Type B pancreatic cell (in vitro differentiated cells): Measurements from ENCODE around the gene UCN2. TPM values are rescaled to one million over a fixed set of nuclear protein-coding genes. Genes with fewer than 3 reads are reported as not detected.

Experiments
- DNase-seq: peaks from one replicate; pipeline ENCODE4 v3.0.0; 2021; ENCODE audit warnings: mixed read lengths; ENCODE audit not compliant: unreplicated experiment; ENCODE audit errors: extremely low spot score
- H3K27ac Mint-ChIP-seq: 2 replicates; pipeline ENCODE4 v1.8.0; 2021; ENCODE audit warnings: mild to moderate bottlenecking, mixed read lengths
- H3K27me3 Mint-ChIP-seq: 2 replicates; pipeline ENCODE4 v1.8.0; 2021; ENCODE audit warnings: mixed read lengths
- H3K36me3 Mint-ChIP-seq: 2 replicates; pipeline ENCODE4 v1.8.0; 2021; ENCODE audit warnings: mixed read lengths
- H3K4me1 Mint-ChIP-seq: one replicate; pipeline ENCODE4 v1.8.0; 2021; ENCODE audit warnings: mixed read lengths; ENCODE audit not compliant: unreplicated experiment
- H3K4me3 Mint-ChIP-seq: 2 replicates; pipeline ENCODE4 v1.8.0; 2021; ENCODE audit warnings: mild to moderate bottlenecking, mixed read lengths
- H3K9me3 Mint-ChIP-seq: 2 replicates; pipeline ENCODE4 v1.8.0; 2021; ENCODE audit warnings: mixed read lengths
- CTCF ChIP-seq: fragments of 200-600 bp; sonication (generic); conservative IDR thresholded peaks from 2 replicates; pipeline ENCODE4 v1.5.0; 2021; ENCODE audit warnings: antibody characterized with exemption, mild to moderate bottlenecking
- total RNA-seq: library from RNA; stranded (reverse); gene quantifications from 2 replicates; pipeline ENCODE4 v1.2.1, GENCODE V29; 2021; ENCODE audit warnings: low replicate concordance

Gene UCN2
- total RNA-seq, 1 donor from 2014 or later = 0.72 TPM

- TF ChIP-seq CTCF = no peak
- Mint-ChIP-seq H3K27ac (no peak overlapping the region), H3K27me3 (no peaks in the 10 kb centered on the region), H3K4me3 (no peak overlapping the region), H3K4me1 (peaks cover 12% of the 10 kb centered on the region), H3K9me3 (no peaks in the 10 kb centered on the region), H3K36me3 (peaks cover 4% of the 10 kb centered on the region)
- no peak for DNase-seq
Measured at GRCh38 chr3:48565591-48566400, 2.2 kb upstream of the UCN2 start.

- Mint-ChIP-seq H3K4me1 (peaks cover 18% of the 10 kb centered on the region), H3K4me3 (no peak overlapping the region), H3K36me3 (peaks cover 4% of the 10 kb centered on the region), H3K9me3 (no peaks in the 10 kb centered on the region), H3K27me3 (no peaks in the 10 kb centered on the region), H3K27ac (no peak overlapping the region)
- no peak for TF ChIP-seq CTCF
- no peak for DNase-seq
Measured at GRCh38 chr3:48565186-48565585, 1.6 kb upstream of the UCN2 start.

- H3K27me3 Mint-ChIP-seq = no peaks in the 10 kb centered on the region
- peaks cover 23% of the 10 kb centered on the region for H3K4me1 Mint-ChIP-seq
- H3K4me3 Mint-ChIP-seq = no peak overlapping the region
- H3K27ac Mint-ChIP-seq = no peak overlapping the region
- H3K9me3 Mint-ChIP-seq = no peaks in the 10 kb centered on the region
- H3K36me3 Mint-ChIP-seq = peaks cover 4% of the 10 kb centered on the region
- DNase-seq = no peak
- no peak for TF ChIP-seq CTCF
Measured at GRCh38 chr3:48564667-48565066, 1.1 kb upstream of the UCN2 start.

- peaks cover 4% of the 10 kb centered on the region for H3K36me3 Mint-ChIP-seq
- TF ChIP-seq CTCF = no peak
- H3K4me3 Mint-ChIP-seq = no peak overlapping the region
- peaks cover 28% of the 10 kb centered on the region for H3K4me1 Mint-ChIP-seq
- H3K9me3 Mint-ChIP-seq = no peaks in the 10 kb centered on the region
- no peak for DNase-seq
- H3K27me3 Mint-ChIP-seq = no peaks in the 10 kb centered on the region
- no peak overlapping the region for H3K27ac Mint-ChIP-seq
Measured at GRCh38 chr3:48564022-48564421, 441 bp upstream of the UCN2 start.

GRCh38 chr3:48562367-48563095, 1.1 kb downstream of the UCN2 start:
- Mint-ChIP-seq H3K4me3 (no peak overlapping the region), H3K9me3 (no peaks in the 10 kb centered on the region), H3K4me1 (peaks cover 38% of the 10 kb centered on the region), H3K36me3 (peaks cover 4% of the 10 kb centered on the region), H3K27ac (no peak overlapping the region), H3K27me3 (no peaks in the 10 kb centered on the region)
- TF ChIP-seq CTCF = no peak
- DNase-seq = no peak
